NCI-H1694 treated with DMSO at 0.1 percent for 48 hours (cell line): ENCODE measurements around the gene KLF7.

ENCODE experiments used
- DNase-seq: peaks from one replicate; lab custom pipeline; 2025; lab: John Stamatoyannopoulos, UW

KLF7 gene

DNA sequence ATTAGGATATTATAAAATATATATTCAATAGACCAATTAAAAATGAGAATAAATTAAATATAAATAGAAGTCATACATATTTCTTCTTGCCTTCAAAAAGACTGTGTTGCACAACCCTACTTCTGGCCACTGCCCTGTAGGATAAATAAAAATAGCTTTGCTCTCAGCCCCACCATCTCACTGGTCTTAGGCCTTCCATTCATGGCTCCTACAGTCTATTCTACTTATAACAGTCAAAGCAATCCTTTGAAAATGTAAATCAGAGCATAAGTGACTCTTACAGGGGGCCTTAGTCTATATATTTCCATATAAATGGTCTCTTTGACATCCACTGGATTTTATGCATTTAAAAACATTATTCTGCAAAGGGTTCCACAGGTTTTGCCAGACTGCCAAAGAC lies 72.9 kb downstream of the KLF7 start:
- DNase-seq, result no peak

DNA sequence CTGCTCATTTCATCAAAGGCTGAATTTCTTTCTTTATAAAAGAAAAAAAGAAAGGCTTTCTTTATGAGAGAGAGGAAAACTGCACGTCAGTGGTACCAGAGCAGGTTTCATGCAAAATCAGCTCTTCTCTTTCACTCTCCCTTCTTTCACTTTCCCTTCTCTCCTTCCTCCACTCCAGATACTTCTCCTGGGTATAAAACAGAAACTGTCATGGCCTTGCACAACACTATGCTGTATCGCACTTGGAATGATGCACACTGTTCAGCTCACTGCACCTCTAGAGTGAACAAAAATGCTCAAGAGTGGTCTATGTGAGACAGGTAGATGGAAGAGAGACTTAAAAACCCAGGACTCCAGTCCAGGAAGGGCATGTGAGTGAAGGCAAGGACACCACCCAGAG lies 73.8 kb downstream of the KLF7 start:
- no peak for DNase-seq

DNA sequence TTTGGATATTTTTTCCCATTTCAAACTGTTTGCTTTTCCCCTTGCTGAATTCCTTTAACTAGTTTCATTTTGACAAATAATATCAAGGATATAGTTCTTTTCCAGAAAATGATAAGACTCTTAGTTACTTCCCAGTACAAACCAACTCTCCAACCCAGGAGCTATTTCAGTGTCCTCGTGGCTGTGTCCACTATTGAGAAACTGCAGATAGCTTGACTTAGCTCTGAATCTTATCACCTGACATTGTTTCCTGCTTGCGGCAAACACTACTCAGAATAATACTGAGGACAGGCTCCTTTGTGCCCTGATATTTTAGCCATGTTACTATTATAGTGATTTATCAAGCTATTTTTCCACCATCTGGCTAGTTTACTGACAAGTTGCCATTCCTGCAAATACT lies 74.6 kb downstream of the KLF7 start:
- DNase-seq, result no peak

DNA sequence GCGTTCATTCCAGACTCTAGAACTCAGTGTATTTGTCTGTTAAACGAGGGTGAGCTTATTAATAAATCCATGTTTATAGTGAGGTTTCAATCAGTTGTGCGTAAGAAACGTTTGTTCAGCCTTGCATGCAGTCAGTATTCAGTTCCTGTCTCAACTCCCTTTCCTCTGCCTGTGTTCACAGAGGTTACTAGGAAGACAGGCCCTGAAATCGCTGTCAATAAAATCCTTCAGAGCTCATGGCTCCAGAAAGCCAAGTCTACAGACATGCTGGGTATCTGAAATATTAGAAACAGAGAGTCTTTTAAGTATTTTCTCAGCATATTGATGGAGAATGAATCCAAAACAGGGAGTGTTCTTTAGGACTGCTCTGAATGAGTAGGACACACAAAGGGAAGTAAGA lies 75.4 kb downstream of the KLF7 start:
- no peak for DNase-seq

DNA sequence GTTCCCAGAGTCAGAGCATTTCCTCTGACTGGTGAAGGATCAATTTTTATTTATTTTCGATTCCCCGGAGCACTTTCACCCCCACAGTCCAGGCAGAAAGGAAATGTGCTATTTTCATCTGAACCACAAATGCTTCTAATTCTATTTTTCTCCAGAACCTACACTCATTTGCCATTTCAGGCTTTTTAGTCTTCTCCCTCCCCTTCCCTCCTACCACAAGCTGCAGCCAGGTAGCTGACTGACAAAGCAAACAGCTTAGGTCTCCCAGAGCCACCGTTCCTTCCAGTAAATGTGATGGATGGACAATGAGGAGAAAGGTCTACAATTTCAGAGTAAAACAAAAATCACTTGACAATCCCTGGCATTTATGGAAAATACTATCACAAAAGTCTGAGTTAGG lies 76.9 kb downstream of the KLF7 start:
- no peak for DNase-seq

DNA sequence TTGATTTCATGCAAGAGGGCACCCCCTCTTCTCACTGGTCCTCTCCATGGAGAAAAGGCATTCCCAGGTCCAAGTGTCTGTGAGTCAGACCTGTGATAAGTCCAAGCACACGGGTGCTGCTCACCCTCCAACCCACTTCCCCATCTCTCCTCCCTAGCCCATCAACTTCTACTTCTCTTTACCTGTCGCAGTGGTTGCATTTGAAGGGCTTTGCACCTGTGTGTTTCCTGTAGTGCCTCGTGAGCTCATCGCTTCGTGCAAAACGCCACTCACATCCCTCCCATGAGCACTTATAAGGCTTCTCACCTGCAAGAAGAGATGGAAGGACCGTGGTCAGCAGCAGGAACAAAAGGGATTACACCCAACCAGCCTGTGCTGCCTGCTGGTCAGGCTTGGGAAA lies 77.5 kb downstream of the KLF7 start:
- DNase-seq, result no peak

DNA sequence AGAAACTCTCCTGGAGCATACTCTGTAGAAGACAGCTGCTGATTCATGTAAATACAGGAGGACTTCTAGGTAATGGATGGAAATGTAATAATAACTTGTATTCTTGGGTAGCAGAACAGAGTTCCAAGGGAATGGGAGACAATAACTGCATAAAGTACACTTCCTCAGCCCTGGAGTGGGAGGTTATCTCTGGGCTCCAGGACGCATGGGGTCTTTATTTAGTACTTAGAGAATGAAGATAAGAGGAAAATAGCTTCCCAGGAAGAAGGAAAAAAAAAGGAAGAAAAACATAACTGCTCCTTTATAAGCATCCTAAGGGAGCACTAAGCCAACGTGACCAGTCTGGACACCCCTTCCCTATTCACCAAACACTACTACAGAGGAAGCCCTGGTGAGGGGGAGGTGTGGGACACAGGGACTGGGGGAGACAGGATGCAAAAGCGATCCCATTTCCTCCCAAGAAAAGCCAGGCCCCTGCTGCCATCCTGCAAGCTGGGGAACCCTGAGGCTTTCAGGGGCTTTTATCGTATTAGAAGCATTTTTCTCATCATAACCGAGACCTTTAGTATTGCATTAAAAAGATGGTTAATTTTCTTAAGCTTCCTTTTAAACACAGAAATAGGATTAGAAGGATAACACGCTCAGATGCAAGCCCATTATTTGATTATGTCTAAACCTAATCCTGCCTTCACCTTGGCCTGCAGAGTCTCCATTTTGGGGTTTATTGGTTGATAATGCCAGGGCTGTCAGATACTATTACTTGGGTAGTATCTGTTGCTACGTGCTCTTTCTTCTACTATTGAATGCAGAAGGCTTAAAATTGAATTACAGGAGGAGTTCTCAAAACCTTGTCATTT lies 78.5 kb downstream of the KLF7 start:
- no peak for DNase-seq

DNA sequence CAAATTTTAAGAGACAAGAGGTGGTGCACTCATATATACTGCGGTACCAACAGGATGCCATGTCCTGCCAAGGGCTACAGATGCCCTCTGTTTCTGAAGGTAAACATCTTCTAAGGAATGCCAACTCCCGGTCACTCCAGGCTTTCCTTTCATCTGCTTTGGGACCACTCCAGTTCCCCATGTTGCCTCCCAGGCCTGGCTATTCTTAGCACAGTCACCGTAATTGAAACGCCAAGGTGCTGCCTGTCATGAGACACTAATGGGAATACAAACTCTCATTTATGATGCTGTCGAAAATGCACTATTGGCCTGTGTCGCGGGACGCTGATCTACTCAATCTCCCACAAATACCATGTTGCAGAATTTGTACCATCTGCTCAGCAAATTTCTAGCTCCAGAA lies 79.6 kb downstream of the KLF7 start:
- peak; percentile 18 for DNase-seq

DNA sequence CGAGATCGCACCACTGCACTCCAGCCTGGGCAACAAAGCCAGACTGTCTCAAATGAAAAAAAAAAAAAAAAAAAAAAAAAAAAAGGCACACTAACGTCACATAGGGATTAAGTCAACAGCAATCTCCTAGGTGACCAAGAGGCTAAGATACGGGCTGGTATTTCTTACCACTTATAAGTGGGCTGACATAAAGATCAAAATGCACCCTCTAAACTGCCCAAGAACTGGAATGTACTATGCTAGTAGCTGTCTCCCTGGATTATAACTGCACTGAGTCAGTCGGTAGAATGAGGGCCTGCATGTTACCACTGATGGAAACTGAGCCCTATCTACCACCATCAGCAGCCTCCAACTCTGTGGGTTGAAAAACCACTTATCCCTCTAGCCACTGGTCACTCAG lies 80.6 kb downstream of the KLF7 start:
- no peak for DNase-seq

DNA sequence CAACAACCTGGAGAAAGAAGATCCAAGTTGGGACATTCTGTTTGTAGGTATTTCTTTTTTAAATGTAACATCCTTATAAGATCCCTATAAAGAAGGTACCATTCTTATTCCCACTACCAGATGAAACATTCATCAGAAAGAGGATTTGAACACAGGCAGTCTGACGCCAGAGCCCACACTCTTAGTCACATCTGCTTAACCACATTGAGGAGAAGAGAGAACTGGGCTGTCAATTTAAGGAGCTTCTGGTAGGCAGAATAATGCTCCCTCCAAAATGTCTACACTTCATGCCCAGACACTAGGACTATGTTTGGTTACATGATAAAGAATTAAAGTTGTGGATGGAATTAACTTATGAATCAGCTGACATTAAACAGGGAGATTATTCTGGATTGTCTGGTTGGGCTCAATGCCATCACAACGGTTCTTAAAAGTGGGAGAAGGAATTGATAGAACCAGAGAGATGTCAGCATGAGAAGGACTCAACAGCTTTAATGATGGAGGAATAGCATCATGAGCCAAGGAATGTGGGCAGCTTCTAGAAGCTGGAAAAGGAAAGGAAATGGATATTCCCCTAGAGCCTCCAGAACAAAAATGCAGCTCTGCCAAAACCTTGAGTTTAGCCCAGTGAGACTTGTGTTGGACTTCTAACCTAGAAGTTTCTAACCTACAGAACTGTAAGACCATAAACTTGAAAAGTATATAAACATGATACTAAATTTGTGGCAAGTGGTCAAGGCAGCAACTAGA lies 82.2 kb downstream of the KLF7 start:
- no peak for DNase-seq

DNA sequence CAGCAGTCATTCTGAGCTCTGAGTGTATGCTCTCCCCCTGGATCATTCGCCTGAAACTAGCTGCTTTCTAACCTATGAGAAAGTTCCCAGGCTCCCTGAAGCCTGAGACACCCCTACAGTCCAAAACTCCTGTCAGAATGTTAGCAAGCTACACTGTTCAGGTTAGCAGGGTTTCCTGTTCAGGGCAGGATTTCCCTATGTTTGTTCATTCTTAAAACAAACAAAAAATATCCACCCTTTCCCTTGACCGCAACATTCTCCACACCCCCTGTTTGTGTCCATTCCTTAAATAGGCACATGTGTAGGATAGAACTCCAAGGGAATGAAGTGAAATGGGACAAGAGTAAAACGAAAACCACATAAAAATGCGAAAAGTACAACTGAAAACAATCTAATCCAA lies 83.1 kb downstream of the KLF7 start:
- DNase-seq, result no peak

DNA sequence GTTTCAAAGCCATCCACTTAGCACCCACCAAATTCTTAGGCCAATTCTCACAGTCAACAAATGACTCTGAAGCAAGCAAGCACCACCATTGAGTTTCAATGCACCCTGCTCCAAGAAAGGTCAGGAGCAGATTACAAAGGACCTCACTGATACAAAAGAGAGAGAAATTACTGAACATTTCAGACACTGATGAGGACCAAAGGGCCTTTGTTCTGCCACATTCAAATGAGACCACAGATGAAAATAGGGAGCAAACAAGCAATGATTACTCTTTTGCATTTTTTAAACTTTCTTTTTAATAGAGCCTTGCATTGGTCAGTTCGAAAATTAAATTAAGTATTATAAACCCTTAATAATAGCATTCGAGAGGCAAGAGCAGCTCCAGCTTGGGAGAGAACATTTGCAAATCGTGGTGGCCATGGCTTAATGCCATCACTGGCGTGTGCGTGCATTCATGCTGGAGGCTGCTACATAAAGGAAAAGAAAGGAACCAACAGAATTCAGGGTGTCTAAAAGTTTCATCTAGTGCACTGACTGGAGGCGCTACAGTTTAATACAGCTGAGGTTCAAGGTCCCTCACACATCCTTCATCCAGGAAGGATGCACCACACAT lies 87.5 kb downstream of the KLF7 start:
- DNase-seq, result no peak

DNA sequence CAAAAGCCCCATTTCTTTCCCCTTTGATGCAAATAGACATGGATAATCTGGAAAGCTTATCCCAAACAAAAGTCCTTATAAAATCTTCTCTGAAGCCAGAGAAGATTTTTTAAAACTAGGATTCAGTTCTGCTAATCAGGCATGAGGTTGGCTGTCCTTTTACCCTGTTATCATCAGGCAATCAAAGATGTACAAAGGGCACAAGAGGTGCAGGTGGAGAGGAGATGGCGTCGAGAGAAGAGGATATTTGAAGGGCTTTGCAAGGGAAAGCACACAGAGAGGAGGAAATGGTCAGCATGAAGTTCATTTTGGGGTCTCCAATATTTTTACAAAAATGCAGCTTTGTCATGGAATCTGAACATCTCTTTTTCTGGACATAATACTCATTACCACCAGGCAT lies 88.5 kb downstream of the KLF7 start:
- no peak for DNase-seq

DNA sequence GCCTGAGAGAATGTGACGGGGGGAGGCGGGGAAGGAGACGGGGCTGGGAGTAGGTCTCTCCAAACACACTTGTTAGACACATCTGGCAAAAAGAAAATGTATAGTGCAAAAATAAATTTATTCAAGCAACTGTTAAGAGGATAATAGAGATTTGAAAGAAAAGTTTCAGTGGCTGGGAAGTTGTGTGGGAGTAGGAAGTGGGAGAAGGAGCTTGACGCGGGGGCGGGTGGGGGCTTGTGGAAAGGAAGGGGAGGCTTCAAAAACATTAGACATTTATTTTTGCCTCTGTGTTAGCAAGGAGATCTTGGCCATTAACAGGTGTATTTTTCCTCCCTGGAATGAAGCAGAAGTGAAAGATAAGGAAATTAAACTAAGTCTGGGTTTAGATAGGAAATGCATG lies 90.3 kb downstream of the KLF7 start:
- no peak for DNase-seq

DNA sequence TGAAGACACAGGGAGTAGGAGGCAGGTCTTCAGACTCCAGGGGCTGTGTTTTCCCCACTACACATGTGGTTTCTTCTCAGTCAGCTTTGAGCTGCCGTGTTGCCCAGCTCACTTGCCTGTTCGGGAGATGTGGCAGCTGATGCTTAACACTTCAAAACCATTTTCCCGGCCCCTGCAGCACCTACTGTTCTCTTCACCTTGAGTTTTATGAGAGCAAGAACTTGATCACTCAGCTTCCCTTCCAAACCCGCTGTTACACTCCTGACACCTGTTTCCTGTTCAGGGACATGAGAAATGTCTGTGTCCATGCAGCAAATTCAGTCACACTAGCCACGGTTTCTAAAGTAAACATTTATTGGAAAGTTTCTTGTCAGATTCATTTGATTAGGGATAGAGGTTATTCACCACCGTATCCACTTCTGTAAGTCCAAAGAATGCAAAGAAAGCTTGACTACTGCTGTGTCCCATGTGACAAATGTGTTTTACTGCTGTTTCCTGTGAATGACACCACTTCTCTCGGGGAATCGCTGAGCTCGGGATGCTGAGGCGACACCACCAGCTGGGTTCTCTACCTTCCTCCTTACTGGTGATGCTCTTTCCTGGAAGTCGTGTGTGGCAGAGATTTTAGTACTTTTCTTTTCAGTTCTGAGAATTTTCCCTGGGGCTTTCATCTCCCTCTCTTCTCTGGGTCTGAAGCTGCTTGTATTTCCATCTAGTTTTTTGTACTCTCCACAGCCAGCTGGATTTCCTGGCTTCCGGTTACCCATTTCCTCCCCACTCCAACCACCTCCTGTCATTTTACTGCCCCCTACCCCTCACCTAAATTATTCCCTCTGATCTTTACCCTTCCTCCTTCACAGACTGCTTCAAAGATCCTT lies 91.7 kb downstream of the KLF7 start:
- no peak for DNase-seq

DNA sequence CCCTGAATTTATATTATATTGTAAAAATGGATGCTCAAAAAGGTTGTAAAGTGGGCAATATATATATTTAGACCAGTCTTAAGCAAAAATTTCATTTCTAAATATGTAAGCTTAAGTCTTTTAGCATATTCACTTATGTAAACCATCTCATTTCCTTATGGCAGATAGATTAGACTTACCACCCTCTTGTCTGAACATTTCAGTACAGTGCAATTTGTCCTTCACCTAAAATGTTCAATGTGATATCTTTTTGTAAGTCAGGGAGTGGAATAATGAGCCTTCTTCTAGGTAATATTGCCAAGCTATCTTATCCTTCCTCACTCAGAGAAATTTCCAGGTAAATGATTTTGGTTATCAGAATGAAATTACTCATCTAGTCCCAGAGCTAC lies 92.3 kb downstream of the KLF7 start:
- no peak for DNase-seq

DNA sequence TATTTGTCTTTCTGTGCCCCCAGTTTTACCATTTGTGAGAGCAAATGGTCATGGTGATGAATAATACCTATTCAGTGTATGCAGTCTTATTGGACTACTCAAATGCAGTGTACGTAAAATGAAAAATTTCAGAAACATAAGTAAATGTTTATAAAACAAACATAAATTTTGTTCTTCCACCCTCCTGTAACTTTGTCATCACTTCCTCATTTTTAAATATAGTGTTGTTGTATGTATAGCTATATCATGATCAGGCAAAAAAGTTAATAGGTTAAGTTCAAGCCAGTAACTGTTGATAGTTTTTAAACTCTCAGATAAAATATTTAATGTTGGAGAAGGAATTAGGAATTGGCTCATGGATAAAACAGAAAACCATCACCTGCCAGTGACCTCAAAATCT lies 93.2 kb downstream of the KLF7 start:
- DNase-seq, result no peak

DNA sequence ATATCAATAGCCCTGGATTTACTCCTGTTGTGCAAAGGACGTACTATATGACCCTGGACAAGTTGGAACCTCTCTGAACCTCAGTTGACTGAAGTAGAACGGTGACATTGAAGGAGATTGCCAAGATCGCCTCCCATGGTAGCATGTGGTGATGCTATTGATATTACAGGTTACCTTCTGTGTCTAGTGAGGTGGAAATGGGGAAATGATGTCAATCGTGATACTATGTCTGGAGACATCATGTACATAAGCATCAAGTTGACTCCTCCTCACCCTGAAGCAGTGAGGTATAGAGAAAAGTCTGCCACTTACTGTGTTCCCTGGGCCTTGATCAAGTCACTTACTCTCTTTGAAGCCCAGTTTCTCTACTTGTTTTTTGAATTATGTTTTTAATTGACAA lies 93.9 kb downstream of the KLF7 start:
- DNase-seq, result no peak

DNA sequence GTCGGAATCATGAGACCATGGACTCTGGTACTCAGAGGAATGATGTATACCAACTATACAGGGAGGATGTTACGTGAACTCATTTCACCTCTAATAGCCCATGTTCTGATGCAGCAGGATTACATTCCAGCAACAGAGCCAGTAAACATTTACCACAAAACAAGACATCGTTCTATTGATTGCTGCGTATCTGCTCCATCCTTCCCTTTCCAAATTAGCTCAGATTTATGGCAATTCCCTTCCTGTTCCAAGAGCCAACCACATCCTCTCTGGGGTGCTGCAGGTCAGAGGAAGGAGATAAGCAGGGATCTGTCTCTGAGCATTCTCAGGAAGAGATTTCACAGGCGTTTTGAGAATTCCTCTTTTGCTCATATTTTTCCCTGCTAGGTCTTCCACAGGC lies 98.3 kb downstream of the KLF7 start:
- DNase-seq, result no peak

DNA sequence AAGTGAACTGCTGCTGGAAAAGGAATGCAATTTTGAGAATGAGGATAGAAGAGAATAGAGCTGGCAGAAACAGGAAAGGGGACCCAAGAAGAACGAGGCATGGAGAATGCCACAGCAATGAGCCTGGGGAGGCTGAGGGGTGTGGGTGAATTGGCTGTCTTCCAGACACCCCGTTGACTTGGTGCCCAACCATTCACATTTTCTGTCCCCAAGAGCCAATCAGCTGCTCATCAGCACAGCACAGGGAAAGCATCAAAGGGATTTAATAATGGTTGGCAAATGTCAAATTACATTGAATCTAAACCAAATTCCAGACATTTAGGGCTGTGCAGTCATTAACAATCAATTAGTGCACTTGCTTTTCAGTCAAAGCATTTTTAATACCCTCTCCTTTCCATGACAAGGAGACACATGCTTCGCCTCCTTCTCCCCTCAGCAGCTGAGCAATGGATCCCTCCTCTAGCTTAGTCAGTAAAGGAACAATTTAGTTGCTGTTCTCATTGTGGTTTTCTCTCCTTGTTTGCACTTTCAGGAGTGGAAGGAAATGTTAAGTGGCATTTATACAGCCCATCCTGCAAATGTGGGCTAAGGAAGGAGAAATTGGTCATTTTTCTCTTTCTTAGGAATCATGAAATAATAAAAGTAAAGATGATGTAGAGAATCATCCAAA lies 98.8 kb downstream of the KLF7 start:
- DNase-seq, result no peak

DNA sequence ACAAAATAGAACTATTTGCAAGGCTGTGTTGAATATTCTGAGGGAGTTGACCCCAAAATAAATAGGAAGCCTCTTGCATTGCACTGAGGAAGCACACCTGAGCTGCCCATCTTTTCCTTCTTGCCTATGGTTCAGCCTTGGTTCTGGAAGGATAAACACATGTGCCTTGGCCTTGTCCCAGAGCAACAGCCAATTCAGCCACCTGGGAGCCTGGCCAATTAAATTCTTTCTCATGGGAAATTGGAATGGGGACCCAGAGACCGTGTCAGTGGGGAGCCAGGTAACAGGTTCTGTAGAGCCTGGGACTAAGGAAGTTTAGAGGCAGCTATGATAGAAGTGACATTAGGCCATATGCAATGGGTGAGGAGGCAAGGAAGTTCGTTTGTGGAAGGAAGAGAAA lies 99.6 kb downstream of the KLF7 start:
- DNase-seq, result no peak
